Measurements from ENCODE around the gene AP2B1. TPM values are rescaled to one million over a fixed set of nuclear protein-coding genes. Genes with fewer than 3 reads are reported as not detected.

The AP2B1 gene
- total RNA-seq, 4 donors from 2014 or later = 62.0 to 77.2 (median 70.1) TPM

GRCh38 chr17:35577830-35578196, 9.3 kb upstream of the AP2B1 start:
- TF ChIP-seq CTCF (IDR thresholded peaks at IDR 0.05; ENCODE audit: low read depth) = no peak

- no peak for TF ChIP-seq CTCF (IDR thresholded peaks at IDR 0.05; ENCODE audit: low read depth)
These were observed 8.8 kb upstream of the AP2B1 start, which contains the start of gene PEX12 for GRCh38 chr17:35578197-35578928. PEX12 (minus strand) TSS chr17:35578571; CDS start chr17:35578021, 550 bp downstream.

- no peak for TF ChIP-seq CTCF (IDR thresholded peaks at IDR 0.05; ENCODE audit: low read depth)
These were observed 8.1 kb upstream of the AP2B1 start for GRCh38 chr17:35578929-35579432.

GRCh38 chr17:35584061-35584460, 3.1 kb upstream of the AP2B1 start:
- TF ChIP-seq CTCF (IDR thresholded peaks at IDR 0.05; ENCODE audit: low read depth) = no peak

GRCh38 chr17:35586569-35587073, 501 bp upstream of the AP2B1 start:
- no peak for TF ChIP-seq CTCF (IDR thresholded peaks at IDR 0.05; ENCODE audit: low read depth)

GRCh38 chr17:35588196-35588920, 1.2 kb downstream of the AP2B1 start:
- TF ChIP-seq CTCF (IDR thresholded peaks at IDR 0.05; ENCODE audit: low read depth) = no peak

GRCh38 chr17:35596072-35596471, 8.9 kb downstream of the AP2B1 start:
- TF ChIP-seq CTCF (IDR thresholded peaks at IDR 0.05; ENCODE audit: low read depth) = no peak
